Caco-2 (cell line): ENCODE results near the gene EPHX1. TPM values are rescaled to one million over a fixed set of nuclear protein-coding genes. Genes with fewer than 3 reads are reported as not detected.
A peak's percentile ranks its signal among the peaks of the same experiment; 100 is the strongest.

Experiments
- BruUV-seq: library from RNA; stranded (reverse); fragments of 400-500 nt; replicated peaks from 2 replicates; lab custom pipeline; 2021; lab: Mats Ljungman, UMichigan
- CTCF ChIA-PET: fragments of 300-600 bp; sonication (Branson Sonifier 250); formaldehyde crosslinking; loops from one replicate; lab custom pipeline; 2022; ENCODE audit warnings: antibody characterized with exemption; lab: Charles Lee
- POLR2A ChIA-PET: fragments of 300-600 bp; sonication (Branson Sonifier 250); formaldehyde crosslinking; loops from one replicate; lab custom pipeline; 2022; ENCODE audit warnings: antibody characterized with exemption; lab: Charles Lee
- DNase-seq, 2 experiments: peaks; one replicate each; pipeline versions ENCODE4 v3.0.0 to v3.0.0-alpha.2; 2020 to 2022
- H3K27me3 ChIP-seq: replicated peaks from 2 replicates; pipeline ENCODE4 v1.6.0; 2011; ENCODE audit warnings: low read length; ENCODE audit not compliant: control insufficient read depth, insufficient read depth
- H3K36me3 ChIP-seq: 2 replicates; pipeline ENCODE4 v1.5.1; 2011; ENCODE audit warnings: low read length; ENCODE audit not compliant: control insufficient read depth, insufficient read depth
- H3K4me1 ChIP-seq: fragments of 250-450 bp; sonication (Bioruptor Pico); 2 replicates; pipeline ENCODE4 v1.5.1; 2020; ENCODE audit warnings: mild to moderate bottlenecking
- H3K4me3 ChIP-seq: 2 replicates; pipeline ENCODE4 v1.5.1; 2011; ENCODE audit warnings: low read depth, mild to moderate bottlenecking, control low read depth, low read length
- H3K9me3 ChIP-seq: fragments of 250-450 bp; sonication (Bioruptor Pico); 2 replicates; pipeline ENCODE4 v1.5.1; 2020; ENCODE audit warnings: mild to moderate bottlenecking, moderate library complexity
- H3K27ac Mint-ChIP-seq: one replicate; pipeline ENCODE4 v1.8.0; 2022; ENCODE audit warnings: mixed read lengths; ENCODE audit not compliant: unreplicated experiment
- H3K27me3 Mint-ChIP-seq: one replicate; pipeline ENCODE4 v1.8.0; 2022; ENCODE audit warnings: mixed read lengths; ENCODE audit not compliant: insufficient read depth, unreplicated experiment
- H3K36me3 Mint-ChIP-seq: one replicate; pipeline ENCODE4 v1.8.0; 2022; ENCODE audit warnings: mild to moderate bottlenecking, mixed read lengths; ENCODE audit not compliant: insufficient read depth, unreplicated experiment
- H3K4me1 Mint-ChIP-seq: one replicate; pipeline ENCODE4 v1.8.0; 2022; ENCODE audit warnings: low read depth, mixed read lengths; ENCODE audit not compliant: unreplicated experiment
- H3K4me3 Mint-ChIP-seq: one replicate; pipeline ENCODE4 v1.8.0; 2022; ENCODE audit warnings: mild to moderate bottlenecking, moderate library complexity, mixed read lengths; ENCODE audit not compliant: unreplicated experiment
- H3K9me3 Mint-ChIP-seq: one replicate; pipeline ENCODE4 v1.8.0; 2022; ENCODE audit warnings: mixed read lengths; ENCODE audit not compliant: unreplicated experiment
- CTCF ChIP-seq, 2 experiments: fragments of 200-600 bp in 1 of 2; IDR thresholded peaks; 1 replicate in 1 of 2; 2 replicates in 1 of 2; pipeline versions ENCODE4 v1.5.1 to v1.8.0; 2011 to 2022; ENCODE audit warnings: antibody characterized with exemption in 1 of 2, control low read depth in 1 of 2, inconsistent platforms in 1 of 2, low read depth in 1 of 2, low read length in 1 of 2, mild to moderate bottlenecking in 1 of 2, moderate library complexity in 1 of 2; ENCODE audit not compliant: insufficient read depth in 1 of 2, severe bottlenecking in 1 of 2, unreplicated experiment in 1 of 2
- intact Hi-C: fragments of 100-400 bp; cut with micrococcal nuclease; formaldehyde crosslinking; loops from one replicate; pipeline ENCODE4 v1.10.0; 2022; ENCODE audit not compliant: unreplicated experiment
- total RNA-seq: library from RNA; stranded (reverse); gene quantifications from 2 replicates; pipeline ENCODE4 v1.2.3, GENCODE V29; 2022

EPHX1 gene
- total RNA-seq, 1 experiment from 2014 or later: 88.5 TPM

DNA sequence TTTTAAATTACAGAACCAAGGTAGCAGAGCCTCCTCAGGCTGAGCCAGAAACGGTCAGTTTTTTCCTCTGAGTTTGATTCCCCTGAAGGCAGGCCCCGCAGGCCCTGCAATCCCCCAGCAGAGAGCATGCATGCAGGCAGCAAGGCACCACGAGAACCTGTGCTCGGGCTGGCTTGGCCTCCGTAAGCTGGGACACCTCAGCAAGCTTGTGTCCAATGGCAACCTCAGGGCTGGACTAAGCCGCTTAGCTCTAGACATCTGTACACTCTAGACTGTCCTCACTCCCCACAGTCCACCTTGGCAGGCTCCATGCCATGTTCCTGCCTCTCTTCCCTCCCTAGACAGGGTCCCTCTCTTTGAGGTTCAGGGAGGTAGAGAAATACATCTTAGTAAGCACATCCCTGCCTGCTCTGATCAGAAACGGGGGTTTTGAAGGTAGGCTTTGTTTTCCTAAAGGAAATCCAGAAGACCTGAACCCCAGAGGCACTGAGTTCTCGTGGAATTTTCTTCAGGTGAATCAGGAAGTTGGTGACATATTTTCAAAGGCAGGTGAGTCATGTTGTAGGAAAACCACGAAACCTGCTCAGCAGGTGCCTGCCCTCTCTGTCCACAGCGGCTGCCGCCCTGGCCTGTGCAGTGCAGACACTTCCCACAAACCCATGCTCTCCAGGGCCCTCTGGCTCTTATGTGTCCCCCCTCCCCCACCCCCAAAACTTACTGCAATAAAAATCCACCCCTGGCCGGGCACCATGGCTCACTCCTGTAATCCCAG is 65.3 kb downstream of the EPHX1 start:
- TF ChIP-seq CTCF (IDR thresholded peaks at IDR 0.05; ENCODE audit: insufficient read depth in 1 of 2, low read depth in 1 of 2, low read length in 1 of 2, severe bottlenecking in 1 of 2, unreplicated experiment in 1 of 2): no peak
- DNase-seq: peak; percentile 77 to 79
- H3K4me1 Mint-ChIP-seq: peaks cover 23% of the 10 kb centered on the region
- peaks cover 33% of the 10 kb centered on the region for H3K4me1 ChIP-seq
- ChIA-PET CTCF (interaction anchor here (0.6 to 1.0 kb wide), 3 partner anchors 49 to 226 kb away, joined by 3 read pairs; partner anchors contain the start of gene PYCR2), POLR2A (interaction anchor here (0.7 kb wide), 2 partner anchors 52 to 1416 kb away, joined by 6 to 17 read pairs; no protein-coding TSS in a partner anchor)
- no peak overlapping the region for H3K4me3 ChIP-seq
- no peaks in the 10 kb centered on the region for H3K9me3 ChIP-seq
- H3K4me3 Mint-ChIP-seq: peak overlapping the region; percentile 44
- H3K36me3 ChIP-seq: peaks cover 5% of the 10 kb centered on the region; the same call in 1 of the 2 replicates
- no peaks in the 10 kb centered on the region for H3K27me3 ChIP-seq
- peaks cover 62% of the 10 kb centered on the region for H3K36me3 Mint-ChIP-seq
- peak overlapping the region; percentile 91 for H3K27ac Mint-ChIP-seq
- no TSS peak for BruUV-seq
- H3K9me3 Mint-ChIP-seq: no peaks in the 10 kb centered on the region
- intact Hi-C loops: no loop called here
- H3K27me3 Mint-ChIP-seq: no peaks in the 10 kb centered on the region

- Mint-ChIP-seq H3K4me1 (peaks cover 23% of the 10 kb centered on the region), H3K4me3 (no peak overlapping the region), H3K36me3 (peaks cover 44% of the 10 kb centered on the region), H3K27me3 (no peaks in the 10 kb centered on the region), H3K27ac (peak overlapping the region; percentile 91), H3K9me3 (no peaks in the 10 kb centered on the region)
- peaks cover 43% of the 10 kb centered on the region for H3K4me1 ChIP-seq
- H3K4me3 ChIP-seq: no peak overlapping the region
- no TSS peak for BruUV-seq
- no peaks in the 10 kb centered on the region for H3K9me3 ChIP-seq
- H3K27me3 ChIP-seq: no peaks in the 10 kb centered on the region
- intact Hi-C loops: no loop called here
- TF ChIP-seq CTCF (IDR thresholded peaks at IDR 0.05; ENCODE audit: insufficient read depth in 1 of 2, low read depth in 1 of 2, low read length in 1 of 2, severe bottlenecking in 1 of 2, unreplicated experiment in 1 of 2): no peak
- CTCF ChIA-PET: interaction anchor here (0.9 to 2.5 kb wide), 2 partner anchors 47 to 99 kb away, joined by 3 to 6 read pairs; partner anchors contain the start of genes PYCR2 and SRP9
- POLR2A ChIA-PET: no interaction called here
- no peak for DNase-seq
- H3K36me3 ChIP-seq: peaks cover 5% of the 10 kb centered on the region; the same call in 1 of the 2 replicates
These were observed 67.1 kb downstream of the EPHX1 start for GRCh38 chr1:225876900-225877510.

DNA sequence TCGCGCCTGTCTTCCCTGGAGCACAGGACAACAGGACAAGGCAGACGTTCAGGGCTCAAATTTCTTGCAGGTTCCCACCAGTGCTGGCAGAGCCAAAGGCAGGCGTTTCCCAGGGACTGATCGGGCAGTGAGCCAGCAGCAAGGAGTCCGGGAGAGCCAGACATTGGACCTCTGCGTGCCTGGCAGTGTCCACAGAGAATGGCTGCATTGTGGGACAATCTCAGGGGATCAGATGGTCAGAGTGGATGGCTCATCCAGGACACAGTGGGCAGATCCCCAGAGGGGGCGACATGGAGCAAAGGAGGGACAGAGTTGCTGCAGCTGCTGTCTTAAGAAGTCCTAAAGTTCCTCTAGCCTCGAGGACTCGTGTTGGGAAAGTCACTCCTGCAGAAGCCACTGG is 67.7 kb downstream of the EPHX1 start:
- Mint-ChIP-seq H3K27ac (peak overlapping the region; percentile 91), H3K4me3 (no peak overlapping the region), H3K4me1 (peaks cover 23% of the 10 kb centered on the region), H3K27me3 (no peaks in the 10 kb centered on the region), H3K36me3 (peaks cover 42% of the 10 kb centered on the region), H3K9me3 (no peaks in the 10 kb centered on the region)
- ChIA-PET POLR2A (no interaction called here), CTCF (interaction anchor here (0.9 to 2.5 kb wide), 3 partner anchors 29 to 100 kb away, joined by 3 to 6 read pairs (median 4); partner anchors contain the start of genes PYCR2 and SRP9)
- peak; percentile 66 to 71 for TF ChIP-seq CTCF (IDR thresholded peaks at IDR 0.05; ENCODE audit: insufficient read depth in 1 of 2, low read depth in 1 of 2, low read length in 1 of 2, severe bottlenecking in 1 of 2, unreplicated experiment in 1 of 2)
- H3K9me3 ChIP-seq: no peaks in the 10 kb centered on the region
- no TSS peak for BruUV-seq
- intact Hi-C loops: no loop called here
- no peaks in the 10 kb centered on the region for H3K27me3 ChIP-seq
- DNase-seq: peak; percentile 64 to 73
- peaks cover 5% of the 10 kb centered on the region; the same call in 1 of the 2 replicates for H3K36me3 ChIP-seq
- no peak overlapping the region for H3K4me3 ChIP-seq
- H3K4me1 ChIP-seq: peaks cover 43% of the 10 kb centered on the region
